Measurements from ENCODE around the gene ZFHX3. TPM values are rescaled to one million over a fixed set of nuclear protein-coding genes. Genes with fewer than 3 reads are reported as not detected.

The ZFHX3 gene
- polyA plus RNA-seq, 1 donor: 24.3 TPM

- DNase-seq: no peak
These were observed 7.8 kb downstream of the ZFHX3 start for GRCh38 chr16:73040136-73040535.

GRCh38 chr16:73037845-73038570 is 9.9 kb downstream of the ZFHX3 start:
- DNase-seq: no peak

DNA sequence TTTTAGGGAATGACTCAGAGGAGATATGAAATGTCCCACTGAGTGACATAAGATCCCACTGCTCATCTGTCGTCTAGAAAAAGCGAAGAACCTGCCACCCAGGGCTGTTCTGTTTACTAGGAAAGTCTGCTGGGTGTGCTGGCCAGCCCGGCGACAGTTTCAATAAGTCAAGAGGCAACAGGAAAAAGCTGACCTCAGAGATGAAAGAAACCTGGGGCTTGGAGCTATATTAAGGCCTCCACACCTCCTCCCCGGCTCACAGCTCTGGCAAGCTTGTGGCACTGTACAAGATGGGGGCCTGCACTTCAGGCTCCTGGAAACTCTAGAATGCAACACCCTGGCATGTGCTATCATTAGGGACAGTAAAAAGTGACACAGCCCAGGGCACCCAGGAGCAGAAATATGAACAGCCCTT is 10.6 kb downstream of the ZFHX3 start:
- DNase-seq: no peak

DNA sequence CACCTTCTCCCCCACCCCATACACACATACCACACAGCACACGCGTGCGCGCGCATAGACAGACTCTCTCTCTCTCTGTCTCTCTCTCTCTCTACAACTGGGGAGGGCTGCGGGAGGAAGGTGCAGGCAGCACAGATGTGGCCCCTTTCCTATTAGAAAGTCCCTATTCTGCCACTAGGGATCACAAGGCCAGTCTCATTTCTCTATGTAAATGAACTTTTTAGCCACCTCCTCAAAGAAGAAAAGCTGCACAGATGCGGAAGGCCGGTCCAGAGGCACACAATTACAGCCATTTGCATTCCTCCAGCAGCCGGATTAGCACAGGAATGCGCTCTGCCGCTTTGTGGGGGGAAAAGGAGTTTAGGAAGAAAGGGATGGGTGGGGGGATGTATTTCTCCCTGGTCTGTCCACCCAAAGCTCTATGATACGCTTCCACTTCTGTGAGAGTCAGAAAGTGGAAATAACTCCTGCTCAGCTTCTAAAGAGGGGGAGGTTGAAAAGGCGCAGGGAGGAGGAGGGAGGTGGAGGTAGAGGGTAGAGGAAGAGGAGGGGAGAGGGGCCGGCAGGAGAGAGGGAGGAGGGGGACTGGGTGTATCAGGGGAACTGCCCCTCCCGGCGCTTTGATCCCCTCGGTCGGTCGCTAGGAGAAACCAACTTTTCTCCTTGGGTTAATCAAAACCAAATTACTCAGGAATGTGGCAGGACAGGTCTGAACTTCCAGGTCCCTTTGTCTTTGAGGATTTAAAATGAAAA is 11.7 kb downstream of the ZFHX3 start:
- DNase-seq: no peak

- DNase-seq: no peak
These were observed 13.6 kb downstream of the ZFHX3 start for GRCh38 chr16:73034374-73034773.

DNA sequence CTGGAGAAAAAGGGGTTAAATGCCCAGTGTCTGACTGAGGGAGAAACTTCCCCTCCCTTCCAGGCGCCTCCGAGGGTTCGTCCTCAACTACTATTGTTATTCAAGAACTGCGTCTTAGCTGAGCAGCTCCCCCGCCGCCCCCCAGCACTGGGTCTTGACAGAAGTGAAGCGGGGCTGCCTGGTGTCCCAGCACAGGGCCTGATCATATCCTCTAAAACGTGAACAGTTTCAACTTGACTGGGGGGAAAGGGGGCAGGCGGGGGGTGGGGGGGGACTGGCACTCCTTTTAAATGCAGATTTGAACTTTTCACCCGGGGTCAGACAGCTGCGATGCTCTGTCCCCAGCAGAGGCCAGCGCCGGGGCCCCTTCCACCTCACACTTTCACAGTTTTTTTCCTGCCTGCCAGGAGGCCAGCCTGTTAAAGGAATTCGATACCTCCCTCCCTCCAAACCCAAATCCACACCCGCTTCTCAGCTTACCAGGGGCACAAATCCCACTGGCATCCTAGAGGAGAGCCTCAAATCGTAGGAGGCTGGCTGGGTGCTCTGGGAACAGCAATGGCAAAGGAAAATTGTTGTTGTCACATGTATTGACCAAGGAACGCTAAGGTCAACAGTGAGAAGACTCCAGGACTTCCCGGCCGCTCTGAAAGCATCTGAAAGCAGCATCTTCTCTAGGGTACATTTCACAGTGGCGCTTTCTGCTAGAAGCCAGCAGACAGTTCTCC is 14.5 kb downstream of the ZFHX3 start:
- no peak for DNase-seq

- no peak for DNase-seq
These were observed 15.2 kb downstream of the ZFHX3 start for GRCh38 chr16:73032541-73033270.

DNA sequence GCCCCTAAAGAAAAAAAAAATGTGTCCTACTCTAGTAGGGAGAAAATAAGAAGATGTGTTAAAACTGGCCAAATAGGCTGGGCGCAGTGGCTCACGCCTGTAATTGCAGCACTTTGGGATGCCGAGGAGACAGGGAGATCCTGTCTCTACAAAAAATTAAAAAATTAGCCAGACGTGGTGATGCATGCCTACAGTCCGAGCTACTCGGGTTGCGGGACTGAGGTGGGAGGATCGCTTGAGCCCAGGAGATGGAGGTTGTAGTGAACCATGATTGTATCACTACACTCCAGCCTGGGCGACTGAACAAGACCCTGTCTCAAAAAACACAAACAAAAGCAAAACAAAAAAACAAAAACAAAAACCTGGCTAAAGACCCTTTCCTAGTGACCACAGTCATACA is 15.9 kb downstream of the ZFHX3 start:
- no peak for DNase-seq

DNA sequence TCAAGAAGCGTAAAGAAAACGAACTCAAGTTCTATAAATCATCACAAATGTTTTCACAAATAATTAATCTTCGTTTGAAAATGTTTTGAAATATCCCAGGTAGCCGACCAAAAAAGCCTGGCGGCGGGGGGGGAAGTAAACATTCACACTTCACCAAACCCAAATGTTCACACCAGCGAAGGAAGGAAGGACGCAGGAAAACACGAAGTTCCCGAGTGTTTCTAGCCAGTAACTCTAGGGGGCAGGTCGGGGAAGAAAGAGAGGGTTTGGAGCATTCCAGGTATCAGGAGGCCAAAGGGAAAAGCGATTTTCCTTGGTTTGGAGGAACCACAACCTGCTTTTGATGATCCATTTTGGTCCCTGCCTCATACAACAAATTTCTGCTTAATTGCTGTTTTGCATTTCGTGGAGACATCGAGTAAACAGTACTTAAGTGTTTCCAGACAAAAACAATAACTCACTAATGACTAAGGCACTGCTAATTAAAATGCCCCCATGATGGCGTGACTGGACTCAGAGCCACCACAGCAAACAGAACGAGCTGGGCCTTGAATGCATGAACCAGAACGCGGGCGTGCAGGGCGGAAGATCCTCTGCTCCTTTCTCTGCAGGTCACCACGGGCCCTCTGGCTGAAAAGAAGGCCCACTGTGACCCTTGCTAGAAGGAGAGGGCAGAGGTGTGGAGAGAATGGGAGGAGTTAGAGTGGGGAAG is 16.6 kb downstream of the ZFHX3 start:
- DNase-seq: no peak

DNA sequence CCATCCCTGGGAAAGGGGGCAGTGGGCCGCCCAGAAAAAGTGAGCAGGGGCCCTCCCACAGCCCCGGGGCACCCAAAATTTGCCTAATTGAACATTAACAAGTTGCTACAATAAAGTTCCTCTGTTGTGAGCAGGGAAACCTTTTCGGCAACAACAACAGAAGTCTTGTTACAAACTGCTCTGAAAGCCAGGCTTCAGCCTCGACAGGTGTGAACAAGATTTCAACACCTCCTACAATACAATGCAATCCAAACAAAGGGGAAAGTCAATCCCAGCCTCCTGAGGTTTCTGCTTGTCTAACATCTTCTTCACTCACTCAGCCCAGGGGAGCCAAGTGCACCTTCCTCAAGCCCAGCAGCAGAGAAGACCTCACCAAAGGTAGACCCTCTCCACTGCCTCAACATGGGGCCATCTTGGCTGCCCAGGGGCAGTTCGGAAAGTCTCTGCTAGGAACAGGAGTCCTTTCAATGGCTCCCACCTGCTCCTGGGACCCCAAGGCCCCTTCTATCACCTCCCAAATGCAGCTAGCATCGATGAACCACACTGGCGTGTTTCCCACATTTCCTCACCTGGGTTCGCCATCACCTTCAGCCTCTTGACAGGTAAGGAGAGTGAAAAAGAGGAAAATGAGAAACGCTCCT is 19.1 kb downstream of the ZFHX3 start:
- DNase-seq: no peak

DNA sequence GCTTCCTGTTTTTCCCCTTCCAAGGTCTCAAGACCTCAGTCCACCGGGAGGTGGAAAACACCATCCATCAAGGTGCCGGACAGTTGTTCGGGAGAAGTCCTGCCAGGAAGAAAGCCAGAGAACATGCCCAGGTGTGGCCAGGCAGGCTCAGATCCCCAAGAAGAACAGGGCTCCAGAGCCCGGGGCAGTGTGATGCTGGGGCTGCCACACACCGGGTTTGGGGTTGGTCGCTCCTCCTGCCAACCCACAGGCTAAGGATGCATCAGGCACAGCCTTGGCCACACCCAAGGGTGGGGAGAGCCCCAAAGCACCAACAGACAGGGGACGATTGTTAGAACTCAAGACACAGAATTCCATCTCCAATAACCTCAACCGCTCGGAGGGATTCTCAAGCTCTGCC is 19.7 kb downstream of the ZFHX3 start:
- DNase-seq: no peak

DNA sequence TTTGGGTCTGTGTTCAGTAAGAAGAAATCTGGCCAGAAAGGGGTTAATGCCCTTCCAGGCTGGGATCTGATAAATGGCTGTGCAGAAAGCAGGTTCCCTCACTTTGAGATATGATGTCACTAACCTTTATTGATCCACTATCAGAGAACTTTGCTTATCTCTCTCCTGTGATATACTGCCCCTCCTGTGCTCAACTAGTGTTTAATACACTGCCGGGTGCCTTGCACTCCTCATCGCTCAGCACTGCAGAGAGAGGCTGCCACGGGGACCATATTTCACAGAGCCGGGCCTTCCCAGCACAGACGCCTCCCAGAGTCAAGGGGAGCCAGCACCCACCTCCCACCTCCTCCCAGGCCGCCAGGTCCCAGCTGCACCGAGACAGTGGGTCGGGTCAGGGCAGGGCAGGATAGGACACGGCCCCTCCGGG is 20.2 kb downstream of the ZFHX3 start:
- no peak for DNase-seq

DNA sequence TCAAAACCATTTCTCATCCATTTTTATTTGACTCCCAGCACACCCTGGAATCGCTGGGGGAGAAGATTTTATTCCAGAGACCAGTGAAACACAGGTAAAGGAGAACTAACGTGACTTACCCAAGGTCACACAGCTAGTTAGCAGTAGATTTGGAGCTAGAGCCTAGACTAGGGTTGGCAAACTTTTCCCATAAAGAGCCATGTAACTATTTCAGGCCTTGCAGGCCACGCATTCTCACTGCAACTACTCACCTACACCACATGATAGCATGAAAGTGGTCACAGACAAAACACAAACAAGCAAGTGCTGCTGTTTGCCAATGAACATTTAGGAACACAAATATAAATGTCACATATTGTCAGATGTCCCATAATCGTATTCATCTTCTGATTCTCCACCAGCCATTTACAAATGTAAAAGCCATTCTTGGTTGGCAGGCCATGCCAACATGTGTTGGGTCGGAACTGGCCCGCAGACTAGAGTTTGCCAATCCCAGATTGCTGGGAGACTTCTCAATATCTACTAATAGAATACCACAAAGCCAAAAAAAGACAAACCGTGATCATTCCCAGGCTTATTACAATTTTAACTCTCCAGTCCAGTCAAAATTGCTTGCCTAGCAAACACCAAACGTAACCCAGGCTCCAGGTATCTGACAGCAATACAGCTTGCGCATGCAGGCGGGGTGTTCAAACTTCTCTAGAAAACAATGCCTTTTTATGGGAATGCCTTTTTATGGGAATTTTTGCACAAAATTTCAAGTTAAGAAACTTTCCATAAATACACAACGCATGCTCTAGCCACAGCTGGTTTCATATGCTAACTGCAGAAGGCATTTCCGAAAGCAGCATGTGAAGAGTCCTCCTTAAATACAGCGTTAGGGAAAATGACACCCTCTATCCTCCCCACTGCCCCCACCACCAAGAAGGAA is 20.9 kb downstream of the ZFHX3 start:
- no peak for DNase-seq

DNA sequence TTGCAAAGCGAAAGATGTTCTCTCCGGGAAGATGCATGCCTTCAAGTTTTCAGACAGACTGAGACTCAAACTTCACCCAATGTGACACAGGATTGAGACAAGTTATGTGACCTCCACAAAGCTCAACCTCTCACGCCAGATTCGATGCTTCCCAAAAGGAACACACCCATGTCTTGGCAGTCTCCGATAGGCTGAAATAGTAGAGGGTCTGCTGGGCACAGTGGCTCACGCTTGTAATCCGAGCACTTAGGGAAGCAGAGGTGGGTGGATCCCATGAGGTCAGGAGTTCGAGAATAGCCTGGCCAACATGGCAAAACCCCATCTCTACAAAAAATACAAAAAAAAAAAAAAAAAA is 22.1 kb downstream of the ZFHX3 start:
- no peak for DNase-seq

- no peak for DNase-seq
These were observed 22.6 kb downstream of the ZFHX3 start for GRCh38 chr16:73025151-73025855.

GRCh38 chr16:73024571-73025105 is 23.3 kb downstream of the ZFHX3 start:
- no peak for DNase-seq

DNA sequence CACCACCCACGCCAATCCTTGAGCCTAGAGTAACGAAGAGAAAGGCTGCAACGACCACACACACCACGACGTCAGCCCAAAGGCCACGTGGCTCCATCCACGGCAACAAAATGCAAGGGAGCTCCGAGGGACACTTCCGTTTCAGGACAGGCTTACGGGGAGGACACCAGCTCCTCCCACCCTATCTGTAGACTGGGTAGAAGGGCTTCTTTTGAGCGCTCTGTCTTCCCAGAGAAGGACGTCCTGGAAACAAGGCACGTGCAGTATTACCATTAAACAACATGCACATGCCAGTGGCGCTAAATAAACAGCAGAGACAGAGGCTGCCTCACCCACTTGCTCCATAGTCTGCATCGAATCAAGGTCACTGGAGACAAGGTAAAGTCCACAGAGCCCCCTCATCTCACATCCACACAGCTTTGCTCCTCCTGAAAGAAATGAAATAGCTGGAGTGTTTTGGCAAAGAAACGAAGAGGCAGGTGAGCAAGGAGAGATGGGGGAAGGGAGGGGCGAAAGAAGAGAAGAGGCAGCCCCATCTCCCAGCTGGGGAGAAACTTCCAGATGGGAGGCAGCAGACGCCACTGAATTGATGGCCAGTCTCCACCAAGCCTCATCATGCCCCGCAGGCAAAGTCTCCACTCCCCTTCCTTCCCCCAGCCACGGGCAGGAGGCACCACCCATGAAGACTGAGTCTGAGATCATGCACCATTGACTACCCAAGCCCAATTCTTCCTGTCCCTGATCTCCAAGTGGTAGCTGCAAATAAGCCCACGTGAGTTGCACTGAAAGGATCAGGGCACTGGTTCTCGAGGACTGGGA is 24.0 kb downstream of the ZFHX3 start:
- no peak for DNase-seq

- no peak for DNase-seq
These were observed 24.6 kb downstream of the ZFHX3 start for GRCh38 chr16:73023320-73023719.
